PC-9 (cell line): ENCODE results near the gene MELTF. TPM values are rescaled to one million over a fixed set of nuclear protein-coding genes. Genes with fewer than 3 reads are reported as not detected.
"Not testable (repeated sequence)": the region's sequence is repeated elsewhere in the genome, so short reads cannot be mapped to it uniquely, and the experiment has no call there.

Source experiments
- BruUV-seq: library from RNA; stranded (reverse); fragments of 400-500 nt; replicated peaks from 2 replicates; lab custom pipeline; 2021; lab: Mats Ljungman, UMichigan
- CTCF ChIA-PET: fragments of 300-600 bp; sonication (Branson Sonifier 250); formaldehyde crosslinking; loops from one replicate; lab custom pipeline; 2022; ENCODE audit warnings: antibody characterized with exemption; lab: Charles Lee
- POLR2A ChIA-PET: fragments of 300-600 bp; sonication (Branson Sonifier 250); formaldehyde crosslinking; loops from one replicate; lab custom pipeline; 2022; ENCODE audit warnings: antibody characterized with exemption; ENCODE audit not compliant: unreplicated experiment; lab: Charles Lee
- DNase-seq, 2 experiments: peaks; one replicate each; pipeline versions ENCODE4 v3.0.0 to v3.0.0-alpha.2; 2015 to 2022; ENCODE audit warnings: mixed read lengths in 1 of 2
- H2AFZ ChIP-seq: fragments of 200-600 bp; sonication (generic); 2 replicates; pipeline ENCODE4 v1.8.1; 2017; ENCODE audit warnings: antibody characterized with exemption
- H3F3A ChIP-seq: fragments of 200-600 bp; sonication (generic); 2 replicates; pipeline ENCODE4 v1.8.1; 2017; ENCODE audit warnings: antibody characterized with exemption, mild to moderate bottlenecking, low read depth; ENCODE audit not compliant: insufficient read depth
- H3K27ac ChIP-seq: fragments of 200-600 bp; sonication (generic); 2 replicates; pipeline ENCODE4 v1.6.1; 2016; ENCODE audit warnings: mixed run types
- H3K27me3 ChIP-seq: fragments of 200-600 bp; sonication (generic); 2 replicates; pipeline ENCODE4 v1.6.1; 2016; ENCODE audit warnings: low read depth, mixed run types; ENCODE audit not compliant: insufficient read depth
- H3K36me3 ChIP-seq: fragments of 200-600 bp; sonication (generic); 2 replicates; pipeline ENCODE4 v1.6.1; 2016; ENCODE audit warnings: low read depth, mixed run types
- H3K4me1 ChIP-seq: fragments of 200-600 bp; sonication (generic); replicated peaks from 2 replicates; pipeline ENCODE4 v1.6.1; 2016; ENCODE audit warnings: mixed run types; ENCODE audit not compliant: insufficient read depth
- H3K4me2 ChIP-seq: fragments of 200-600 bp; sonication (generic); 2 replicates; pipeline ENCODE4 v1.6.1; 2017; ENCODE audit warnings: mixed run types
- H3K4me3 ChIP-seq: fragments of 200-600 bp; sonication (generic); 2 replicates; pipeline ENCODE4 v1.6.1; 2016; ENCODE audit warnings: mixed run types
- H3K79me2 ChIP-seq: fragments of 200-600 bp; sonication (generic); 2 replicates; pipeline ENCODE4 v1.6.1; 2017; ENCODE audit warnings: low read depth, mixed run types
- H3K9me2 ChIP-seq: fragments of 200-600 bp; sonication (generic); 2 replicates; pipeline ENCODE4 v1.8.1; 2017; ENCODE audit warnings: mild to moderate bottlenecking; ENCODE audit not compliant: insufficient read depth
- H3K9me3 ChIP-seq: fragments of 200-600 bp; sonication (generic); 2 replicates; pipeline ENCODE4 v1.8.1; 2016; ENCODE audit warnings: low read depth; ENCODE audit not compliant: insufficient read depth
- H4K20me1 ChIP-seq: fragments of 200-600 bp; sonication (generic); 2 replicates; pipeline ENCODE4 v1.8.1; 2017; ENCODE audit not compliant: insufficient read depth
- CTCF ChIP-seq: fragments of 200-600 bp; sonication (generic); conservative IDR thresholded peaks from 2 replicates; pipeline ENCODE4 v1.6.1; 2017; ENCODE audit warnings: mixed run types, antibody characterized with exemption, mild to moderate bottlenecking, moderate library complexity
- EZH2 ChIP-seq: fragments of 200-600 bp; sonication (generic); IDR thresholded peaks from 2 replicates; pipeline ENCODE4 v1.8.0; 2017; ENCODE audit warnings: antibody characterized with exemption, low read depth
- intact Hi-C: fragments of 100-400 bp; cut with micrococcal nuclease; formaldehyde crosslinking; loops from one replicate; pipeline ENCODE4 v1.10.0; 2022; ENCODE audit not compliant: unreplicated experiment
- total RNA-seq: library from RNA; stranded (reverse); gene quantifications from 2 replicates; pipeline ENCODE4 v1.2.3, GENCODE V29; 2021

MELTF gene
- total RNA-seq, 1 experiment from 2014 or later, result 154 TPM

GRCh38 chr3:197064771-197065170 is 35.2 kb upstream of the MELTF start:
- no peaks in the 10 kb centered on the region for H3K79me2 ChIP-seq
- H2AFZ ChIP-seq, result no peak overlapping the region
- H3K9me3 ChIP-seq, result no peaks in the 10 kb centered on the region
- no peak overlapping the region for H3K4me3 ChIP-seq
- H3K36me3 ChIP-seq, result peaks cover 50% of the 10 kb centered on the region
- H3K4me1 ChIP-seq, result no peaks in the 10 kb centered on the region
- H3K27me3 ChIP-seq, result no peaks in the 10 kb centered on the region
- intact Hi-C loops, result no loop called here
- TF ChIP-seq CTCF (no peak), EZH2 (no peak)
- POLR2A ChIA-PET, result interaction anchor here (0.7 kb wide), 1 partner anchor 35 kb away, joined by 9 read pairs; the partner anchor contains the start of gene MELTF
- no peak for DNase-seq
- CTCF ChIA-PET, result interaction anchor here (0.6 kb wide), 1 partner anchor 1353 kb away, joined by 3 read pairs; no protein-coding TSS in a partner anchor
- no TSS peak for BruUV-seq
- no peaks in the 10 kb centered on the region for H3K9me2 ChIP-seq
- H3K4me2 ChIP-seq, result no peak overlapping the region
- no peaks in the 10 kb centered on the region for H3F3A ChIP-seq
- no peak overlapping the region for H3K27ac ChIP-seq
- H4K20me1 ChIP-seq, result peaks cover 5% of the 10 kb centered on the region; the same call in 1 of the 2 replicates

- POLR2A ChIA-PET, result no interaction called here
- no TSS peak for BruUV-seq
- no peak for DNase-seq
- Histone ChIP-seq H3F3A (no peaks in the 10 kb centered on the region), H2AFZ (no peak overlapping the region), H3K9me3 (no peaks in the 10 kb centered on the region), H3K27me3 (no peaks in the 10 kb centered on the region), H4K20me1 (peaks cover 5% of the 10 kb centered on the region; the same call in 1 of the 2 replicates), H3K27ac (no peak overlapping the region), H3K4me1 (no peaks in the 10 kb centered on the region), H3K79me2 (no peaks in the 10 kb centered on the region), H3K4me2 (no peak overlapping the region), H3K9me2 (no peaks in the 10 kb centered on the region), H3K36me3 (peaks cover 66% of the 10 kb centered on the region), H3K4me3 (no peak overlapping the region)
- intact Hi-C loops, result no loop called here
- CTCF ChIA-PET, result interaction anchor here (0.6 to 0.7 kb wide), 2 partner anchors 187 to 438 kb away, joined by 3 to 5 read pairs; no protein-coding TSS in a partner anchor
- TF ChIP-seq CTCF (no peak), EZH2 (no peak)
These were observed 32.8 kb upstream of the MELTF start for GRCh38 chr3:197062446-197062845.

- CTCF ChIA-PET, H3K4me1 ChIP-seq, H2AFZ ChIP-seq, H3K9me2 ChIP-seq, BruUV-seq, H3K4me3 ChIP-seq, intact Hi-C loops, H3K9me3 ChIP-seq, H3K79me2 ChIP-seq, H3K27ac ChIP-seq, POLR2A ChIA-PET, DNase-seq, H3K27me3 ChIP-seq, H3K4me2 ChIP-seq, H4K20me1 ChIP-seq: not testable (repeated sequence)
- peaks cover 18% of the 10 kb centered on the region; the same call in 1 of the 2 replicates for H3F3A ChIP-seq
- peaks cover 13% of the 10 kb centered on the region for H3K36me3 ChIP-seq
These were observed 22.0 kb upstream of the MELTF start for GRCh38 chr3:197051637-197052036.

- no TSS peak for BruUV-seq
- Histone ChIP-seq H3K4me3 (no peak overlapping the region), H3K9me2 (no peaks in the 10 kb centered on the region), H4K20me1 (no peaks in the 10 kb centered on the region; the same call in 1 of the 2 replicates), H3K27ac (no peak overlapping the region), H3K79me2 (no peaks in the 10 kb centered on the region), H3K4me1 (no peaks in the 10 kb centered on the region), H3K36me3 (peaks cover 22% of the 10 kb centered on the region), H2AFZ (no peak overlapping the region), H3K27me3 (no peaks in the 10 kb centered on the region), H3K4me2 (no peak overlapping the region), H3K9me3 (no peaks in the 10 kb centered on the region), H3F3A (peaks cover 20% of the 10 kb centered on the region; the same call in 1 of the 2 replicates)
- intact Hi-C loops, result no loop called here
- CTCF ChIA-PET, result no interaction called here
- POLR2A ChIA-PET, result no interaction called here
- DNase-seq, result no peak
- TF ChIP-seq CTCF (no peak), EZH2 (no peak)
These were observed 20.9 kb upstream of the MELTF start for GRCh38 chr3:197050511-197050910.
